IPS DF 6.9 (cell line): Measurements from ENCODE around the gene RPS27L.

Experiments used
- DNase-seq: peaks from one replicate; pipeline ENCODE4 v3.0.0-alpha.2; 2013; ENCODE audit warnings: low read depth, low spot score
- H3K27ac ChIP-seq: one replicate; pipeline ENCODE4 v1.5.1; 2013; ENCODE audit warnings: low read length, control low read depth
- H3K27me3 ChIP-seq: 2 replicates; pipeline ENCODE4 v1.6.1; 2013; ENCODE audit warnings: mild to moderate bottlenecking, low read length; ENCODE audit not compliant: control insufficient read depth, insufficient read depth
- H3K36me3 ChIP-seq: 2 replicates; pipeline ENCODE4 v1.6.1; 2013; ENCODE audit warnings: low read length; ENCODE audit not compliant: control insufficient read depth, insufficient read depth
- H3K4me1 ChIP-seq: 2 replicates; pipeline ENCODE4 v1.6.1; 2013; ENCODE audit warnings: low read length; ENCODE audit not compliant: control insufficient read depth, insufficient read depth
- H3K4me3 ChIP-seq: 2 replicates; pipeline ENCODE4 v1.5.1; 2013; ENCODE audit warnings: mild to moderate bottlenecking, low read length
- H3K9me3 ChIP-seq: 2 replicates; pipeline ENCODE4 v1.6.1; 2013; ENCODE audit warnings: low read length, inconsistent platforms; ENCODE audit not compliant: control insufficient read depth, insufficient read depth
- WGBS: extraction: QIAGEN DNeasy Blood & Tissue Kit; methylation state at CpG from one replicate; pipeline ENCODE4 v1.1.7; 2013; ENCODE audit warnings: mixed read lengths, missing lambda C conversion rate; ENCODE audit not compliant: insufficient read length, insufficient coverage; 5-methylcytosine and 5-hydroxymethylcytosine counted together

The RPS27L gene

GRCh38 chr15:63165166-63165859, 8.0 kb upstream of the RPS27L start:
- Histone ChIP-seq H3K9me3 (no peaks in the 10 kb centered on the region), H3K36me3 (no peaks in the 10 kb centered on the region), H3K4me1 (no peaks in the 10 kb centered on the region), H3K27me3 (no peaks in the 10 kb centered on the region), H3K27ac (no peak overlapping the region), H3K4me3 (no peak overlapping the region)
- no peak for DNase-seq
- WGBS, result no CpG with 5 or more reads among the region's 6 CpGs

- no peak for DNase-seq
- Histone ChIP-seq H3K4me3 (no peak overlapping the region), H3K27ac (no peak overlapping the region), H3K27me3 (no peaks in the 10 kb centered on the region), H3K4me1 (no peaks in the 10 kb centered on the region), H3K9me3 (no peaks in the 10 kb centered on the region), H3K36me3 (no peaks in the 10 kb centered on the region)
- WGBS, result no CpG with 5 or more reads among the region's 4 CpGs
Measured at GRCh38 chr15:63163217-63163616, 5.9 kb upstream of the RPS27L start.

DNA sequence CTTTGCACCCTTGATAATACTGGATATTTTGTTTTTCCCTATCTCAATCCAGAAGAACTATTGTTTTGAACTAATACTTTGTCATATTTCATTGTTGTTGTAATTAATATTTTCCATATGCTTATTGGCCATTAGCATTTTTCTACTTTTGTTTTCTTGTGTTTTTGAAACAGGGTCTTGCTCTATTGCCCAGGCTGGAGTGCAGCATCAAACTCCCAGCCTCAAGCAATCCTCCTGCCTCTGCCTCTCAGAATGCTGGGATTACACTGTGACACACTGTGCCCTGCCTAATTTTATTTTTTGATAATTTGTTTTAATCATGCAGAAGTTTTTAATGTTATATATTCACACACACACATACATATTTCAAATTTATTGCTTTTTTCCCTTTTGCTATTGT, 3.4 kb upstream of the RPS27L start:
- H3K4me3 ChIP-seq, result no peak overlapping the region
- no peak for DNase-seq
- H3K27ac ChIP-seq, result no peak overlapping the region
- H3K36me3 ChIP-seq, result no peaks in the 10 kb centered on the region
- H3K4me1 ChIP-seq, result no peaks in the 10 kb centered on the region
- no peaks in the 10 kb centered on the region for H3K27me3 ChIP-seq
- no peaks in the 10 kb centered on the region for H3K9me3 ChIP-seq

- WGBS, result no CpG with 5 or more reads among the region's 18 CpGs
- DNase-seq, result peak; percentile 22
- Histone ChIP-seq H3K27ac (no peak overlapping the region), H3K4me1 (no peaks in the 10 kb centered on the region), H3K36me3 (no peaks in the 10 kb centered on the region; the same call in 1 of the 2 replicates), H3K27me3 (no peaks in the 10 kb centered on the region), H3K4me3 (peak overlapping the region; percentile 63; the same call in 1 of the 2 replicates), H3K9me3 (no peaks in the 10 kb centered on the region)
Measured at GRCh38 chr15:63157891-63158431, 684 bp upstream of the RPS27L start.

- Histone ChIP-seq H3K27me3 (no peaks in the 10 kb centered on the region), H3K4me3 (peak overlapping the region; percentile 63; the same call in 1 of the 2 replicates), H3K27ac (no peak overlapping the region), H3K36me3 (no peaks in the 10 kb centered on the region; the same call in 1 of the 2 replicates), H3K4me1 (no peaks in the 10 kb centered on the region), H3K9me3 (no peaks in the 10 kb centered on the region)
- no peak for DNase-seq
- WGBS, result no CpG with 5 or more reads among the region's 16 CpGs
Measured at GRCh38 chr15:63156755-63157117, 541 bp downstream of the RPS27L start.

DNA sequence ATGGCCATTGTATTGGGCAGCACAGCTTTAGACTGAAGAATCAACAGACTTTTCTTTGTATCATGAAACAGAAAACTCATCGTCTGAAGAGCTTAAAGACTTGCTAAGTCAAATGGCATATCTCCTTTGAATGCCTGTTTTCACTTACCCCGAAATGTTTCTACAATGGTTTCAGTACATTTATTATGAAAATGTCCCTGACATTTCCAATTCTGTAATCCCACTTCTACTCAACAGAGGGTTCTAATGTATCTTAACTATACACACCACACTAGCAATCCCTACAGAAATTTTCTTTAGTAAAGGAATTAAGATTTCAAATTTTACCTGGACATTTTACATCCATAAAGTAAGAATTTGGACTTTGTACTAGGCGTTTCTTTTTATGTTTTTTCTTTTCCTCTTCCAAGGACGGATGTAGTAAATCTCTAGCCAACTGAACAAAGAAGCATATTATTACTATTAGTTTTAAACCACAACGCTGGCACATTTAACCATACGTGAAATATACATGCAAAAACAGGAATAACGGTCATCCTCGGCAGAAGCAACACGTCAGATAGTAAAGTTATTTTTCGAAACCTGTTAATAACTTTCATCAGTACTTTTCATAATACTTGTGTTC, 1.1 kb downstream of the RPS27L start:
- Histone ChIP-seq H3K27me3 (no peaks in the 10 kb centered on the region), H3K4me3 (peak overlapping the region; percentile 63; the same call in 1 of the 2 replicates), H3K4me1 (no peaks in the 10 kb centered on the region), H3K9me3 (no peaks in the 10 kb centered on the region), H3K36me3 (no peaks in the 10 kb centered on the region; the same call in 1 of the 2 replicates), H3K27ac (no peak overlapping the region)
- no CpG with 5 or more reads among the region's 10 CpGs for WGBS
- no peak for DNase-seq

DNA sequence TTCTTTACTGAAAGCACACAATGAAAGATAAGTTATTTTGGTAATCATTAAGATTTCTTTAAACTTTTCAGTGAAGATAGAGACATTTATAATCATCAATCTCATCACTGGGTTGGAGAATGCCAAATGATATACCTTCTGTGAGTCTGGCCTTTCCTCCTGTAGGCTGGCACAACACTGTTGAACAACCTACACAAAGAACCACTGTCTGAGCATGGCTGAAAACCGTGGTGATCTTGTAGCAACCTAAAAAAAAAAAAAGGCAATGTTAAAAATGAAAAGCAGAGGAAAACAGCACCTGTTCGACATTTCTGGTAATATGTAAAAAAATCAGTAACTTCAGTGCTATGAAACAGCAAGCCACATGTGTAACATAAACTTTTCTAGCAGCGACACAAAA, 1.8 kb downstream of the RPS27L start:
- no peak for DNase-seq
- WGBS, result 100% methylated on average over 1 of the region's 3 CpGs
- Histone ChIP-seq H3K9me3 (no peaks in the 10 kb centered on the region), H3K27ac (no peak overlapping the region), H3K4me1 (no peaks in the 10 kb centered on the region), H3K27me3 (no peaks in the 10 kb centered on the region), H3K4me3 (no peak overlapping the region), H3K36me3 (no peaks in the 10 kb centered on the region; the same call in 1 of the 2 replicates)

DNA sequence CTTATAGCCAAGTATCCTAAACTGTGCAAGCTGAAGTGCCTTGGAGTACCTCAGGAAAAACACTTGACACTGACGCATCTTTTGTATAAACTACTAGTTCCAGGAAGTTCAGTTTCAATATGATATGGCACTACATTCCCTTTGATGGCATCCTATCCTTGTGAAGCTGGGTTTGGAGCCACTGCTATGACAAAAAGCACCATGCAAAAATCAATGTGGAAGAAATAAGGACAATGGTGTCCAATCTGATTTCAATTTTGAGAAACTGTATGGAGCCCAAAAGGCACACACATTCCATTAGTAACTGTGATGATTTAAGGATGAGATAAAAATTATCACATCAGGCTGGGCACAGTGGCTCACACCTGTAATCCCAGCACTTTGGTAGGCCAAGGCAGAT, 5.6 kb downstream of the RPS27L start:
- Histone ChIP-seq H3K27ac (no peak overlapping the region), H3K9me3 (no peaks in the 10 kb centered on the region), H3K4me3 (no peak overlapping the region), H3K4me1 (no peaks in the 10 kb centered on the region), H3K36me3 (no peaks in the 10 kb centered on the region; the same call in 1 of the 2 replicates), H3K27me3 (no peaks in the 10 kb centered on the region)
- no CpG with 5 or more reads among the region's 1 CpG for WGBS
- no peak for DNase-seq

DNA sequence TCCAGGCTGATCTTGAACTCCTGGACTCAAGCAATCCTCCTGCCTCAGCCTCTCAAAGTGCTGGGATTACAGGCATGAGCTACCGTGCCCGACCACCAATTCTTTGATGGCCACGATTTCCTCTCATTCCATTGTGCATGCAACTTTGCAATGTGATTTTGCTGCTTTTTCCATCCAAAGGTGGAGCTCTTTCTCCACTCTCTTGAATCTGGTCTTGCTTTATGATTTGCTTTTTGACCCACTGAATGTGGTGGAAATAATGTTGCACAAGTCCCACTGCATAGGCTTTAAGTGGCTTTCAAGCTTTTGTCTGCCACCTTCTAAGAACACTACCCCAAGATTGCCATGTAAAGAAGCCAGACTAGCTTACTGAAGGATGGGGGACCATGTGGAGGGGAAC, 10.6 kb downstream of the RPS27L start:
- no peaks in the 10 kb centered on the region for H3K9me3 ChIP-seq
- no peak overlapping the region for H3K4me3 ChIP-seq
- no peaks in the 10 kb centered on the region; the same call in 1 of the 2 replicates for H3K36me3 ChIP-seq
- DNase-seq, result no peak
- H3K4me1 ChIP-seq, result no peaks in the 10 kb centered on the region
- H3K27ac ChIP-seq, result no peak overlapping the region
- no CpG with 5 or more reads among the region's 3 CpGs for WGBS
- no peaks in the 10 kb centered on the region for H3K27me3 ChIP-seq

DNA sequence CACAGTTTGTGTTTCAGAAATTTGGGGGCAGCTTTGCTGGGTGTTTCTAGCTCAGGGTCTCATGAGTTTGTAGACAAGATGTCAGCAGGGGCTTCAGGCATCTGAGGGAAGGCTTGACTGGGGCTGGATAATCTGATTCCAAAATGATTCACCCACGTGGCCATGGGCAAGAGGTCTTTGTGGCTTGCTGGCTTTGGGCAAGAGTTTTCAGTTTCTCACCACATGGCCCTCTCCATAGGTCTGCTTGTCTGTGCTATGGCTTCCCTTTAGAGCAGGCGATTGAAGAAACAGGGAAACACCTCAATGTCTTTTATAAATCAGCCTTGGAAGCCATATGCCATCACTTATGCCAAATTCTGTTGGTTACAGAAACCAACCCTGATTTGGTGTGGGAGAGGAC, 11.9 kb downstream of the RPS27L start:
- no peaks in the 10 kb centered on the region for H3K4me1 ChIP-seq
- H3K27ac ChIP-seq, result no peak overlapping the region
- no peak for DNase-seq
- no peaks in the 10 kb centered on the region for H3K9me3 ChIP-seq
- no peaks in the 10 kb centered on the region for H3K27me3 ChIP-seq
- H3K4me3 ChIP-seq, result no peak overlapping the region
- H3K36me3 ChIP-seq, result no peaks in the 10 kb centered on the region
- WGBS, result no CpG with 5 or more reads among the region's 2 CpGs
